AG08396 (cell line): Measurements from ENCODE around the gene MAP1LC3B2.

Experiments used
- DNase-seq: peaks from one replicate; pipeline ENCODE4 v3.0.0; 2012; ENCODE audit warnings: low spot score, mixed read lengths

Gene MAP1LC3B2

DNA sequence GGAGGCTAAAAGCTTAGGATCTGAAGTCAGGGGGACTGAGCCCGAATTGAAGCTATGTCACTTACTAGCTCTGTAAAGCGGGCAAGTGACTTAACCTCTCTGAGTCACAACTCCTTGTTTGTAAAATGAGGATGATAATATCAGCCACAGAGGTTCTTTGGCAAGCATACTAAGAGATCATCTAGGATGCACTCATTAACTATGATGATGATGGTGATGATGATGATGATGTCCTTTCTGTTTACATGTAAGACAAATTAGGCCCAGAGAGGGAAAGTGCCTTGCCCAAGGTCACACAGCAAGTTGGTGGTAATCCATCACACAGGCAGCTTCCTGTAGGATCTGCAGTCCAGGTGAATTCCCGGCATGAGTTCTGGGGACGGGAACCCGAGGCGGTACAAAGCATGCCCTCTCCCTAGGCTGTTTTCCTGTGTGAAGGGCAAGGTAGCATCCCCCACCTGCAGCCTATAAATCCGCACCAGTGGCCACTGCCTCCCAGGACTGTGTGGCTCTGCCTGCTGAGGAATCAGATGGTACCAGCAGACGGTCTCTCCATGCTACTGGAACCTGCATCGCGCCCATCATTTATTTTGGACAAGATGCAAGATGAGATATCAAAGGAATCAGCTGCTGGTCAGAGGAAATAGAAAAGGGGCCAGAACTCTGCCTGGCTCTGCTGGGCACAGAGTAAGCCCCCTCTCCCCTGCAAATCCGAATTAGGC is 55.2 kb downstream of the MAP1LC3B2 start:
- no peak for DNase-seq

DNA sequence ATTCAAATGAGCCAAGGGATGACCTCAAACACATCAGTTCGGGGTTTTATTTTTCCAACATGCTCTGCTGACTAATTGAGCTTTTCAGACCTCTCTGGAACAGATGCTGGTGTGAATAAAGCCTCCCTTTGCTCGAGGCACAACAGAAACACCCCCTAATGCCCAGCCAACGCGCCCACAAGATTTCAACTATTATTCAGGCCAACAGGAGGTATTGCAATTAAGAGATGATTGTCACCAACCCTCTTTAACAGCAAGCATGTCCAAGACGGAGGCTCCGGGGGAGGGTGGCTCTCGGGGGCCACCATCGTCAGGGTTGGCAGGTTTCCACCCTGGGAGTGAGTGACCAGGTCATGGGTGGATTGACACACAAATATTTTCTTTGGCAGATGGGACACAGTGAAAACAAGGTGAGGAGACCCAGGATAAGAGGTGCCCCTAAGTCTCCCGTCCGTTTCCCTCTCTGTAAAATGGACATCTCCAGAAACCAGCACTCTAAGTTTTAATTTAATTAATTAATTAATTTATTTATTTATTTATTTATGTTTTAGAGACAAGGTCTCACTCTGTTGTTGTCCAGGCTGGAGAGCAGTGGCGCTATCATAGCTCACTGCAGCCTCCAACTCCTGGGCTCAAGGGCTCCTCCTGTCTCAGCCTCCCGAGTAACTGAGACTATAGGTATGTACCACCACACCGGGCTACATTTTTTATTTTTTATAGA is 56.1 kb downstream of the MAP1LC3B2 start:
- DNase-seq, result no peak

DNA sequence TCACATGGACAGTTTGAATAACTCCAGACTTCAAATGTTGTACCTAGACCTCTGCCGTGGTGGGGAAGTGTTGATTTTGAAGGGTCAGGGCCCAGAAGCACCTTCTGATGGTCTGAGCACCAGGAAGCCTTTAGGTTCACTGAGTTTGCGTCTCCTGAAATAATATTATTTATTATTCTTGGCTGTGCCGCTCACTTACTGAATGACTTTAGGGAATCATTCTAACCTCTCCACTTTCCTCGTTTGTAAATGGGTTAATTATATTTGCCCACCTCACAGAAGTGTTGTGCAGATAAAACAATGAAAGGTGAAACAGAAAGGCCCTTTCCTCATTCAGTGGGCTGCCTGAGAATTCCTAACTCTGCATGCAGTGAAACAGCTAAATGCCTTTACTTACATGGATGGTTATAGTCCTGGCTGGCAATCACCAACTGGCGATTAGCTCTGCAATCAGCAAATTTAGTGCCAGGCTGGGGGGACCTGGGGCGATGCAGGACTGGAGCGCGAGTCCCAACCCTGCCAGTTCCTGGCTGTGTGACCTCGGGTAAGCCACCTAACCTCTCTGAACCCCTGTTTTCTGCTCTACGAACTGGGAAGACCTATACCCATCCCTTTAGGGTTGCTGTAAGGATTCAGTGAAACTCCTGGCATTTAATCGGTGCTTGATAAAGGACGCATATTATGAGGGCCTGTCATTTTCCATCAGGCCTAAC is 57.5 kb downstream of the MAP1LC3B2 start:
- DNase-seq, result no peak

DNA sequence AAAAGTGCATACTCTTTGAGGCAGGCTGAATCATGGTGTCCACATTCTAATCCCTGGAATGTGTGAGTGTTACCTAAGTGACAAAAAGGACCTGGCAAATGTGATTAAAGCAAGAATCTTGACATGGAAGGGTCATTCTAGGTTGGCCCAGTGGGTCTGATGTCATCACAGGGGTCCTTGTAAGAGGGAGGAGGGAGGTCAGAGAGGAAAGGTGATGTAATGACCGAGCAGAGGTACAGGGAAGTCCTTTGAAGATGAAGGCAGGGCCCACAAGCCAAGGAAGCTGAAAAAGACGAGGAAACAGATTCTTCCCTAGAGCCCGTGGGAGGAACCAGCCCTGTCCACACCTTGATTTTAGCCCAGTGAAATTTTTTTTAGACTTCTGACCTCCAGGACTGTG is 60.1 kb downstream of the MAP1LC3B2 start:
- DNase-seq, result no peak

DNA sequence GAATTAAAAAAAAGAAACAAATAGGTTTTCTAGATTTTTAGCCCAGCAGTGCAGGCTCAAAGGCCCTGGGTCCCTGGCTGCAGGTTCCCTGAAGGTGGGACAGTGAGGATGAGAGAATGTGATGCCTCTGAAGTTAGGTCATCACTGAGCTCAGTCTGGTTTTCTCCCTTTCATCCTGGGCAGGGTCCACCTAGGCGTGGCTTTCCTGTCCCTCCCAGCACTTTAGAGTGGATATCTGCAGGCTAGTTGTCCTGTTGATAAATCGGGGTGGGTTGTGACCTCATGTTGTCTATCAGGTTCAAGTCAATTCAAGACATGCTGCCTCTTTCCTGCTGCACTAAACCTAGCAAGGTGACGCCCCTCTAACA is 60.9 kb downstream of the MAP1LC3B2 start:
- no peak for DNase-seq

DNA sequence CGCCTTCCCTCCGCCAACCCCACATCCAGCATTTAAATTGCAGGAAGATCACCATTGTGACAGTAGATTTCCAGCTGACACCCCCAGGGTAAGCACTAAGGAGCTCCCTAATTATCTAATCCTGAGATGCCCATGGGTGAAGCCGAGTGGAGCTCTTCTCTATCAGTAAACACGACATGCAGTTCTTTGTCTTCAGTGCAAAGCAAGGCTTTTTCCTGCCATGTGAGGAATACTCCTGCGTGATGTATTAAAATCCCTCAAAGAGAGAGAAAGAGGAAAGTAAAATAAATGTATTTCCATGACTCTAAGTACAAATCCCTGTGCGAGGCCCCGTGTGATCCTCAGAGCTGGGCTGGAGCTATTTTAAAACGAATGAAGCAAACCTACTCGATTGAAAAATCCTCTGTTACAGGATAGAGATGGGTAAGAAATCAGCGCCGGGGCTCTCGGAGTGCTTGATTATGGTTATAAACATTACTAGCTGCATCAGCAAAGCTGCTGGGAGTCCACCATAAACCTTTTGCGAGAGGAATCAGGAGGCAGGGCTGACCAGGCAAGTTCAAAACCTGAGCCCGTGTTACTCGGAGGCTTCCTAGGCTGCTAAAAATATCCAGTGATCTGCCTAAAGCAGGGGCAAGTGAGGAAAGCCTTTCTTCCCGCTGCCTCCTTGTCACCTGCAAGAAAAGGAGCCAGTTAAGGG is 61.5 kb downstream of the MAP1LC3B2 start:
- DNase-seq, result no peak

DNA sequence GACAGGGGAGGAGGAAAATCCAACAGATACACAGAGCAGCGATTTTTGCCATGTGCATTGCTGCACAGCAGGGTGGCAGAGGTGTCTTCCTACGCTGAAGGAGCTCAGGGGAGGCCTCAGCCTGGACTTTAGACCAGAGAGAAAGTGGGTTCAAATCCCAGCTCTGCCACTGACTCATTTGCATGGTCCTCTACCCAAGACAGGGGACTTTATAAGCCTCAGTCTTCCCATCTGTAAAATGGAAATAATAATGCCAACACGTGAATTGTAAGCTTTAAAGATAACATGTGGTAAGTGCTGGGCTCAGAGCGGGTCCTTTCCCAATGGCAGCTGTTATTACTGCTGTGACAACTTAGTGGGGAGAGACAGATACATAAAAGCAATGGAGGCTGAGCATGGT is 62.0 kb downstream of the MAP1LC3B2 start:
- no peak for DNase-seq

DNA sequence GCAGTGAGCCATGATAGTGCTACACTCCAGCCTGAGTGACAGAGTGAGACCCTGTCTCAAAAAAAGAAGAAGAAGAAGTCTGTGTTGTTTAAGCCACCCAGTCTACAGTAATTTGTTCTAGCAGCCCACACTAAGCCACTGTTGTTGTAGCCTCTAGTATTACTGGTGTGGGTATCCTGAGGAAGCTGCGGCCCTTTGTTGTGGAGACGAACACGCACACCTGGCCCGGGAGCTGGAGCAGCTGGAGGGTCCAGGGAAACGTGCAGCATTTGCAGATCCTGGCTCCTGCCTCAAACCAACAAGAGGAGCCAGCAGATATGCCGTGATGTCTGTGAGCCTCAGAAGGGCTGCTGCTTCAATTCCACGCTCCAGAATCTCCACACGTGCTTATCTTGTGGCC is 65.3 kb downstream of the MAP1LC3B2 start:
- no peak for DNase-seq

DNA sequence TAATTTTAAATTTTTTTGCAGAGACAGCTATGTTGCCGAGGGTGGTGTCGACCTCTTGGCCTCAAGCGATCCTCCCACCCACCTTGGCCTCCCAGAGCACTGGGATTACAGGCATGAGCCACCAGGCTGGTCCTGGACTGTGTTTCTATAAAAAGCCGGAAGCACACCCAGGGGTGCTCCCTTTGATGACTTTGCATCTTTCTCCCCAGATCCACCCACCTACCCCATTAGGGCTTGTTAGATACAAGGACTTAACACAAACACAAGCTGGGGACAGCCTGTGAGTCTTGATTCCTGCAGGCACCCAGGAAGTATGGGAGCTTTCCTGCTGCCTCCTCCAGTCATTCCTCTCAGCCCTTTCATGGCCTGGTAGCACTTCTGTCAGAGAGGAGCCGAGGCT is 67.0 kb downstream of the MAP1LC3B2 start:
- DNase-seq, result no peak
